ENCODE data around the gene CFAP54.

DNA sequence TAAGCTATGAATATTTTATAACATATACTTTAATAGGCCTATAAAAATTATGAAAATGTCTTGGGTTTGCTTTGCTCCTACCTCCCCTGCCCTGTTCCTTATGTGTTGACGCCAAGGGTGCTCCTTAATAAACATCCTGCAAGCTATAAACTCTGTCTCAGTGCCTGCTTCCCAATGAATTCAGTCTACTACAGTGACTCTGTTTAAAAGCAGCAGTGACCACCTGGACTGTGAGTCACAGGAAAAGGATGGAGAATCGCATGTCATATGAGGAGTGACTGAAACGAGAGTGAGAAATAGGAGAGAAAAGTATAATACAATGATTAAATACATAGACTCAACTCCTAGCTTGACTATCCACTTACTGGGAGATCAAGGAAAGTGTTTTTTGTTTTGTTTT lies 41.1 kb upstream of the CFAP54 start:
- TF ChIP-seq, protein P1, sequence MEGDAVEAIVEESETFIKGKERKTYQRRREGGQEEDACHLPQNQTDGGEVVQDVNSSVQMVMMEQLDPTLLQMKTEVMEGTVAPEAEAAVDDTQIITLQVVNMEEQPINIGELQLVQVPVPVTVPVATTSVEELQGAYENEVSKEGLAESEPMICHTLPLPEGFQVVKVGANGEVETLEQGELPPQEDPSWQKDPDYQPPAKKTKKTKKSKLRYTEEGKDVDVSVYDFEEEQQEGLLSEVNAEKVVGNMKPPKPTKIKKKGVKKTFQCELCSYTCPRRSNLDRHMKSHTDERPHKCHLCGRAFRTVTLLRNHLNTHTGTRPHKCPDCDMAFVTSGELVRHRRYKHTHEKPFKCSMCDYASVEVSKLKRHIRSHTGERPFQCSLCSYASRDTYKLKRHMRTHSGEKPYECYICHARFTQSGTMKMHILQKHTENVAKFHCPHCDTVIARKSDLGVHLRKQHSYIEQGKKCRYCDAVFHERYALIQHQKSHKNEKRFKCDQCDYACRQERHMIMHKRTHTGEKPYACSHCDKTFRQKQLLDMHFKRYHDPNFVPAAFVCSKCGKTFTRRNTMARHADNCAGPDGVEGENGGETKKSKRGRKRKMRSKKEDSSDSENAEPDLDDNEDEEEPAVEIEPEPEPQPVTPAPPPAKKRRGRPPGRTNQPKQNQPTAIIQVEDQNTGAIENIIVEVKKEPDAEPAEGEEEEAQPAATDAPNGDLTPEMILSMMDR (conservative IDR thresholded peaks at IDR 0.05; ENCODE audit: low read depth, low read length): no peak
- TF ChIP-seq POLR2A (IDR thresholded peaks at IDR 0.05; ENCODE audit: low read depth, low read length): no peak
- TF ChIP-seq, protein P2, sequence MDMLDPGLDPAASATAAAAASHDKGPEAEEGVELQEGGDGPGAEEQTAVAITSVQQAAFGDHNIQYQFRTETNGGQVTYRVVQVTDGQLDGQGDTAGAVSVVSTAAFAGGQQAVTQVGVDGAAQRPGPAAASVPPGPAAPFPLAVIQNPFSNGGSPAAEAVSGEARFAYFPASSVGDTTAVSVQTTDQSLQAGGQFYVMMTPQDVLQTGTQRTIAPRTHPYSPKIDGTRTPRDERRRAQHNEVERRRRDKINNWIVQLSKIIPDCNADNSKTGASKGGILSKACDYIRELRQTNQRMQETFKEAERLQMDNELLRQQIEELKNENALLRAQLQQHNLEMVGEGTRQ (IDR thresholded peaks at IDR 0.05; ENCODE audit: low read depth, low read length): no peak
- TF ChIP-seq RAD21 (IDR thresholded peaks at IDR 0.05; ENCODE audit: low read length): no peak
- no peak for TF ChIP-seq RFX5 (IDR thresholded peaks at IDR 0.05; ENCODE audit: low read depth, low read length)
- no peak for TF ChIP-seq SMC3 (IDR thresholded peaks at IDR 0.05; ENCODE audit: low read depth, low read length)
- no peak for TF ChIP-seq BHLHE40 (IDR thresholded peaks at IDR 0.05; ENCODE audit: low read depth, low read length)
- TF ChIP-seq, protein P3, sequence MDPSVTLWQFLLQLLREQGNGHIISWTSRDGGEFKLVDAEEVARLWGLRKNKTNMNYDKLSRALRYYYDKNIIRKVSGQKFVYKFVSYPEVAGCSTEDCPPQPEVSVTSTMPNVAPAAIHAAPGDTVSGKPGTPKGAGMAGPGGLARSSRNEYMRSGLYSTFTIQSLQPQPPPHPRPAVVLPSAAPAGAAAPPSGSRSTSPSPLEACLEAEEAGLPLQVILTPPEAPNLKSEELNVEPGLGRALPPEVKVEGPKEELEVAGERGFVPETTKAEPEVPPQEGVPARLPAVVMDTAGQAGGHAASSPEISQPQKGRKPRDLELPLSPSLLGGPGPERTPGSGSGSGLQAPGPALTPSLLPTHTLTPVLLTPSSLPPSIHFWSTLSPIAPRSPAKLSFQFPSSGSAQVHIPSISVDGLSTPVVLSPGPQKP (IDR thresholded peaks at IDR 0.05; ENCODE audit: borderline replicate concordance, low read depth, low read length): no peak
- TF ChIP-seq MAZ (IDR thresholded peaks at IDR 0.05; ENCODE audit: borderline replicate concordance, low read depth, low read length): no peak
- TF ChIP-seq CHD1 (IDR thresholded peaks at IDR 0.05; ENCODE audit: low read depth, low read length): no peak

Measured in IMR-90 (cell line).